K562 (cell line): ENCODE measurements around the gene HRH3. TPM values are rescaled to one million over a fixed set of nuclear protein-coding genes. Genes with fewer than 3 reads are reported as not detected.

Experiments used
- ATAC-seq: fragments of 200-7000 bp; cut with Tn5 transposase; 3 replicates; pipeline ENCODE4 v1.9.1; 2020; ENCODE audit warnings: moderate library complexity
- BruUV-seq: library from RNA; stranded (reverse); fragments of 400-500 nt; replicated peaks from 2 replicates; lab custom pipeline; 2021; lab: Mats Ljungman, UMichigan
- CTCF ChIA-PET: fragments of 300-600 bp; formaldehyde crosslinking; extraction: SDS; loops from one replicate; lab custom pipeline; 2021; ENCODE audit warnings: low intra/inter-chr PET ratio; lab: Yijun Ruan, JAX
- POLR2A ChIA-PET: fragments of 300-600, 350-650 bp; sonication (Branson Sonifier 250); formaldehyde crosslinking; extraction: SDS; loops from one replicate; lab custom pipeline; 2021; ENCODE audit warnings: antibody characterized with exemption, inconsistent platforms; lab: Yijun Ruan, JAX
- DNase-seq, 4 experiments: peaks; one replicate each; pipeline versions ENCODE4 v3.0.0 to v3.0.0-alpha.2; 2011 to 2018; ENCODE audit warnings: low spot score in 3 of 4, mixed read lengths in 3 of 4; ENCODE audit errors: extremely low read depth in 1 of 4
- FAIRE-seq: peaks from 2 replicates; lab custom pipeline; 2011; peaks lifted over from hg19 to GRCh38; lab: Jason Lieb, UNC
- H2AFZ ChIP-seq: 2 replicates; pipeline ENCODE4 v1.6.0; 2011; ENCODE audit warnings: low read depth, low read length, control low read depth, inconsistent platforms
- H3K27ac ChIP-seq: fragments of 200-600 bp; 3 replicates; pipeline ENCODE4 v1.8.0; 2011; ENCODE audit warnings: low read depth, mild to moderate bottlenecking, control low read depth, inconsistent platforms, low read length, moderate library complexity, mixed read lengths; ENCODE audit errors: extremely low read depth
- H3K27me3 ChIP-seq, 2 experiments: fragments of 300-600 bp in 1 of 2; 2 replicates in 1 of 2; 3 replicates in 1 of 2; pipeline versions ENCODE4 v1.6.0 to v1.8.0; 2011; ENCODE audit warnings: inconsistent platforms in 2 of 2, low read length in 2 of 2, mild to moderate bottlenecking in 1 of 2, mixed read lengths in 1 of 2, moderate library complexity in 1 of 2; ENCODE audit not compliant: control insufficient read depth in 2 of 2, insufficient read depth in 2 of 2
- H3K36me3 ChIP-seq: fragments of 300-600 bp; 3 replicates; pipeline ENCODE4 v1.8.0; 2011; ENCODE audit warnings: mild to moderate bottlenecking, low read length, inconsistent platforms; ENCODE audit not compliant: control insufficient read depth, insufficient read depth
- H3K4me1 ChIP-seq, 2 experiments: fragments of 200-600 bp in 1 of 2; replicated peaks in 1 of 2; 2 replicates in 1 of 2; 3 replicates in 1 of 2; pipeline versions ENCODE4 v1.5.1 to v1.8.0; 2011; ENCODE audit warnings: inconsistent platforms in 2 of 2, low read length in 2 of 2, mild to moderate bottlenecking in 1 of 2, mixed read lengths in 1 of 2, moderate library complexity in 1 of 2; ENCODE audit not compliant: control insufficient read depth in 2 of 2, insufficient read depth in 2 of 2
- H3K4me2 ChIP-seq: 2 replicates; pipeline ENCODE4 v1.6.1; 2011; ENCODE audit warnings: low read length, control low read depth, inconsistent platforms, mixed read lengths; ENCODE audit not compliant: insufficient read depth
- H3K4me3 ChIP-seq: fragments of 200-600 bp; sonication (generic), shearing (Covaris generic); 2 replicates; pipeline ENCODE4 v1.5.1; 2016; ENCODE audit warnings: control low read depth, inconsistent platforms
- H3K79me2 ChIP-seq: fragments of 200-600 bp; 3 replicates; pipeline ENCODE4 v1.8.0; 2011; ENCODE audit warnings: low read length, inconsistent platforms; ENCODE audit not compliant: control insufficient read depth, insufficient read depth
- H3K9ac ChIP-seq, 2 experiments: 2 replicates each; pipeline versions ENCODE4 v1.6.0 to v1.6.1; 2011; ENCODE audit warnings: low read depth in 2 of 2, low read length in 2 of 2, control low read depth in 1 of 2, inconsistent platforms in 1 of 2, mild to moderate bottlenecking in 1 of 2, mixed read lengths in 1 of 2; ENCODE audit not compliant: insufficient read depth in 1 of 2
- H3K9me1 ChIP-seq: one replicate; pipeline ENCODE4 v1.6.0; 2011; ENCODE audit warnings: inconsistent platforms, mild to moderate bottlenecking, low read length, moderate library complexity; ENCODE audit not compliant: control insufficient read depth, insufficient read depth
- H3K9me3 ChIP-seq: replicated peaks from 2 replicates; pipeline ENCODE4 v1.5.1; 2011; ENCODE audit warnings: low read depth, low read length, inconsistent platforms; ENCODE audit not compliant: control insufficient read depth, insufficient read depth
- H4K20me1 ChIP-seq: replicated peaks from 2 replicates; pipeline ENCODE4 v1.6.1; 2011; ENCODE audit warnings: low read length, inconsistent platforms, mixed read lengths; ENCODE audit not compliant: control insufficient read depth, insufficient read depth
- ATF1 ChIP-seq, 2 experiments: fragments of 450-650 bp in 1 of 2; IDR thresholded peaks; 2 replicates each; pipeline ENCODE4 v1.6.1; 2016; ENCODE audit warnings: missing compliant biosample characterization in 1 of 2, missing genetic modification characterization in 1 of 2
- BRF1 ChIP-seq: IDR thresholded peaks from 3 replicates; pipeline ENCODE4 v1.6.1; 2011; ENCODE audit warnings: borderline replicate concordance, mild to moderate bottlenecking; ENCODE audit not compliant: insufficient read length; ENCODE audit errors: extremely low read depth
- CHAMP1 ChIP-seq: fragments of 450-650 bp; IDR thresholded peaks from 2 replicates; pipeline ENCODE4 v1.6.1; 2016; ENCODE audit warnings: mild to moderate bottlenecking
- CTBP1 ChIP-seq: fragments of 450-650 bp; IDR thresholded peaks from 2 replicates; pipeline ENCODE4 v1.6.1; 2016; ENCODE audit warnings: borderline replicate concordance
- ETS2 ChIP-seq: IDR thresholded peaks from 2 replicates; pipeline ENCODE4 v1.6.1; 2016; ENCODE audit warnings: borderline replicate concordance, missing genetic modification characterization, mild to moderate bottlenecking, moderate library complexity, missing compliant biosample characterization; ENCODE audit not compliant: poor library complexity, severe bottlenecking
- FOXM1 ChIP-seq, 2 experiments: fragments of 450-650 bp in 1 of 2; sonication (generic) in 1 of 2; formaldehyde crosslinking in 1 of 2; IDR thresholded peaks; 2 replicates each; pipeline versions ENCODE4 v1.6.1 to v1.9.0; 2017 to 2022; ENCODE audit warnings: low read depth in 2 of 2, mild to moderate bottlenecking in 2 of 2, missing genetic modification reagents in 1 of 2, moderate library complexity in 1 of 2
- LEF1 ChIP-seq: fragments of 450-650 bp; IDR thresholded peaks from 2 replicates; pipeline ENCODE4 v1.6.1; 2016; ENCODE audit warnings: mild to moderate bottlenecking
- MEF2D ChIP-seq: conservative IDR thresholded peaks from 2 replicates; pipeline ENCODE4 v1.6.1; 2016; ENCODE audit warnings: low read depth, missing genetic modification characterization, missing compliant biosample characterization
- SRSF7 ChIP-seq: fragments of 200-400 bp; formaldehyde crosslinking; optimal IDR thresholded peaks from 2 replicates; pipeline ENCODE3; 2017; ENCODE audit warnings: mild to moderate bottlenecking, low read depth, low read length
- TBL1XR1 ChIP-seq, 2 experiments: IDR thresholded peaks; 2 replicates each; pipeline ENCODE4 v1.6.1; 2012; ENCODE audit warnings: improper control_type of control experiment in 2 of 2, low read length in 2 of 2, mild to moderate bottlenecking in 1 of 2
- THRA ChIP-seq: fragments of 450-650 bp; IDR thresholded peaks from 2 replicates; pipeline ENCODE4 v1.6.1; 2017; ENCODE audit warnings: mild to moderate bottlenecking, moderate library complexity
- TSC22D4 ChIP-seq: fragments of 450-650 bp; IDR thresholded peaks from 2 replicates; pipeline ENCODE4 v1.6.1; 2016; ENCODE audit warnings: missing genetic modification characterization, missing biosample characterization, control low read depth
- ZNF253 ChIP-seq: fragments of 250-450 bp; sonication (Bioruptor Pico); conservative IDR thresholded peaks from 2 replicates; pipeline ENCODE4 v1.6.1; 2021; ENCODE audit warnings: mild to moderate bottlenecking
- ZNF280B ChIP-seq: fragments of 250-450 bp; sonication (Bioruptor Pico); IDR thresholded peaks from 2 replicates; pipeline ENCODE4 v1.5.1; 2021; ENCODE audit warnings: mild to moderate bottlenecking
- ZNF717 ChIP-seq: fragments of 250-450 bp; sonication (Bioruptor Pico); IDR thresholded peaks from 2 replicates; pipeline ENCODE4 v1.5.0; 2021
- WGBS: fragments of 100-300 bp; shearing (Covaris generic); methylation state at CpG from one replicate; pipeline ENCODE4 v1.1.6; 2016; ENCODE audit warnings: low coverage, mixed read lengths; ENCODE audit not compliant: insufficient coverage; ENCODE audit errors: missing lambda C conversion rate; 5-methylcytosine and 5-hydroxymethylcytosine counted together
- in situ Hi-C: fragments of 300-500 bp; cut with MboI; formaldehyde crosslinking; loops from 4 replicates; pipeline ENCODE4 v1.15.0; 2018; ENCODE audit warnings: inconsistent platforms, mixed read lengths
- intact Hi-C: fragments of 100-400 bp; cut with micrococcal nuclease; formaldehyde crosslinking; loops from 2 replicates; pipeline ENCODE4 v1.14.2; 2022
- polyA plus RNA-seq, 8 experiments: library from polyadenylated mRNA; depleted of rRNA in 4 of 8; stranded (reverse) in 5 of 8; unstranded in 3 of 8; fragments of >200 nt; fragmentation: Nextera tagmentation in 2 of 8; fragmentation: Illumina TruSeq in 1 of 8; extraction: Ambion mirVana in 2 of 8; extraction: Trizol in 1 of 8; gene quantifications; 2 replicates each; pipeline versions ENCODE4 v1.2.1 to v1.2.3, GENCODE V29; 2011 to 2014; ENCODE audit warnings: inconsistent platforms in 1 of 8, missing spikeins in 1 of 8
- total RNA-seq, 7 experiments: library from RNA; depleted of rRNA in 6 of 7; stranded (reverse); fragments of >200 nt in 6 of 7; fragmentation: Illumina TruSeq in 2 of 7; extraction: Trizol in 2 of 7; gene quantifications; 2 replicates each; pipeline versions ENCODE4 v1.2.1 to v1.2.3, GENCODE V29; 2011 to 2021; ENCODE audit warnings: low replicate concordance in 1 of 7

Gene HRH3
- total and polyA plus RNA-seq, 9 of the 15 experiments (the other 6 are each of a cell fraction or from before 2014, with no cell fraction given), result not detected

- TF ChIP-seq TBL1XR1 (IDR thresholded peaks at IDR 0.05; ENCODE audit: low read length in 2 of 2) (no peak), FOXM1 (IDR thresholded peaks at IDR 0.05; ENCODE audit: low read depth) (no peak), FOXM1 (CRISPR knock-in tag; IDR thresholded peaks at IDR 0.05; ENCODE audit: low read depth) (no peak), ZNF253 (CRISPR knock-in tag) (no peak)
These were observed 18.0 kb downstream of the HRH3 start (continued) for GRCh38 chr20:62202083-62202395.

GRCh38 chr20:62201173-62202082 lies 18.6 kb downstream of the HRH3 start:
- Histone ChIP-seq H3K36me3 (peaks cover 60% of the 10 kb centered on the region; the same call in 2 of the 3 replicates), H3K27me3 (no peaks in the 10 kb centered on the region), H3K9me1 (no peaks in the 10 kb centered on the region), H3K27ac (no peak overlapping the region), H3K4me2 (no peak overlapping the region), H3K4me3 (no peak overlapping the region), H4K20me1 (no peaks in the 10 kb centered on the region), H3K9ac (peak overlapping the region in 1 of 2 experiments; percentile 13; a peak in 1 of 4 replicates), H3K4me1 (peaks cover 0 to 10% of the 10 kb centered on the region in 2 experiments; a peak in 1 of 5 replicates), H2AFZ (no peak overlapping the region), H3K79me2 (no peaks in the 10 kb centered on the region), H3K9me3 (no peaks in the 10 kb centered on the region)
- WGBS, result 93% methylated on average over 34 of the region's 38 CpGs
- intact Hi-C loops (no loop called here), in situ Hi-C loops (no loop called here)
- FAIRE-seq (no peak), DNase-seq (no peak), ATAC-seq (no peak)
- no TSS peak for BruUV-seq
- ChIA-PET CTCF (no interaction called here), POLR2A (no interaction called here)
- TF ChIP-seq ZNF717 (CRISPR knock-in tag) (no peak), THRA (no peak), SRSF7 (no peak), CHAMP1 (no peak), BRF1 (no peak), ATF1 (CRISPR knock-in tag; IDR thresholded peaks at IDR 0.05) (no peak), ATF1 (tag; IDR thresholded peaks at IDR 0.05) (no peak), ETS2 (tag) (no peak), LEF1 (no peak), TSC22D4 (tag) (no peak), MEF2D (tag) (no peak), ZNF280B (CRISPR knock-in tag) (no peak), CTBP1 (no peak)
